T follicular helper cell (primary cell): Measurements from ENCODE around the gene SNED1.

Experiments
- DNase-seq: peaks from one replicate; pipeline ENCODE4 v3.0.0-alpha.2; 2020; ENCODE audit warnings: low read depth

Gene SNED1

GRCh38 chr2:241029599-241030332 is 31.3 kb downstream of the SNED1 start:
- no peak for DNase-seq

- no peak for DNase-seq
Measured at GRCh38 chr2:241030333-241030680, 31.9 kb downstream of the SNED1 start.

- no peak for DNase-seq
Measured at GRCh38 chr2:241030883-241031282, 32.5 kb downstream of the SNED1 start.

GRCh38 chr2:241031436-241032165 is 33.2 kb downstream of the SNED1 start:
- DNase-seq = no peak

GRCh38 chr2:241033336-241033987 is 35.0 kb downstream of the SNED1 start:
- no peak for DNase-seq

GRCh38 chr2:241033994-241034393 is 35.6 kb downstream of the SNED1 start:
- DNase-seq = no peak

GRCh38 chr2:241034490-241035141 is 36.2 kb downstream of the SNED1 start:
- no peak for DNase-seq

GRCh38 chr2:241035142-241035817 is 36.9 kb downstream of the SNED1 start:
- DNase-seq = peak; percentile 45

GRCh38 chr2:241035818-241036396 is 37.5 kb downstream of the SNED1 start:
- DNase-seq = peak; percentile 63

- peak; percentile 29 for DNase-seq
Measured at GRCh38 chr2:241036397-241036963, 38.1 kb downstream of the SNED1 start.

GRCh38 chr2:241036964-241037421 is 38.6 kb downstream of the SNED1 start:
- no peak for DNase-seq

GRCh38 chr2:241037498-241037897 is 39.1 kb downstream of the SNED1 start:
- DNase-seq = no peak

GRCh38 chr2:241038374-241039180 is 40.2 kb downstream of the SNED1 start:
- DNase-seq = no peak

GRCh38 chr2:241039416-241039815 is 41.0 kb downstream of the SNED1 start:
- no peak for DNase-seq

GRCh38 chr2:241040081-241040803 is 41.8 kb downstream of the SNED1 start:
- DNase-seq = no peak

- DNase-seq = no peak
Measured at GRCh38 chr2:241041589-241042158, 43.3 kb downstream of the SNED1 start.

- DNase-seq = no peak
Measured at GRCh38 chr2:241043581-241043980, 45.2 kb downstream of the SNED1 start.

GRCh38 chr2:241047253-241048010 is 49.0 kb downstream of the SNED1 start:
- no peak for DNase-seq
